ENCODE measurements around the gene SPAG4. TPM values are rescaled to one million over a fixed set of nuclear protein-coding genes. Genes with fewer than 3 reads are reported as not detected.
A peak's percentile ranks its signal among the peaks of the same experiment; 100 is the strongest.

SPAG4 gene
- total RNA-seq, 1 donor, result 5.6 TPM

GRCh38 chr20:35616465-35617396, 1.1 kb downstream of the SPAG4 start:
- TF ChIP-seq CTCF (IDR thresholded peaks at IDR 0.05; ENCODE audit: insufficient read depth, low read depth, low read length), result no peak
- peak; percentile 91 for DNase-seq (ENCODE audit: low read depth)
- peak overlapping the region; percentile 64 for H3K4me3 ChIP-seq (ENCODE audit: low read depth, low read length)

- TF ChIP-seq CTCF (IDR thresholded peaks at IDR 0.05; ENCODE audit: insufficient read depth, low read depth, low read length), result peak; percentile 45
- peak overlapping the region; percentile 64 for H3K4me3 ChIP-seq (ENCODE audit: low read depth, low read length)
- DNase-seq (ENCODE audit: low read depth), result peak; percentile 59
Observed at GRCh38 chr20:35617397-35618262, 2.0 kb downstream of the SPAG4 start.

- no peak for TF ChIP-seq CTCF (IDR thresholded peaks at IDR 0.05; ENCODE audit: insufficient read depth, low read depth, low read length)
- peak overlapping the region; percentile 64 for H3K4me3 ChIP-seq (ENCODE audit: low read depth, low read length)
- peak; percentile 16 for DNase-seq (ENCODE audit: low read depth)
Observed at GRCh38 chr20:35618263-35619131, 2.9 kb downstream of the SPAG4 start.

- peak; percentile 41 for TF ChIP-seq CTCF (IDR thresholded peaks at IDR 0.05; ENCODE audit: insufficient read depth, low read depth, low read length)
- peak overlapping the region; percentile 64 for H3K4me3 ChIP-seq (ENCODE audit: low read depth, low read length)
- peak; percentile 79 for DNase-seq (ENCODE audit: low read depth)
Observed at GRCh38 chr20:35619196-35620095, 3.8 kb downstream of the SPAG4 start.

- H3K4me3 ChIP-seq (ENCODE audit: low read depth, low read length), result no peak overlapping the region
- no peak for TF ChIP-seq CTCF (IDR thresholded peaks at IDR 0.05; ENCODE audit: insufficient read depth, low read depth, low read length)
- DNase-seq (ENCODE audit: low read depth), result no peak
Observed at GRCh38 chr20:35620818-35621559, 5.4 kb downstream of the SPAG4 start.
